Measurements from ENCODE around the gene ITGB3.

The ITGB3 gene

DNA sequence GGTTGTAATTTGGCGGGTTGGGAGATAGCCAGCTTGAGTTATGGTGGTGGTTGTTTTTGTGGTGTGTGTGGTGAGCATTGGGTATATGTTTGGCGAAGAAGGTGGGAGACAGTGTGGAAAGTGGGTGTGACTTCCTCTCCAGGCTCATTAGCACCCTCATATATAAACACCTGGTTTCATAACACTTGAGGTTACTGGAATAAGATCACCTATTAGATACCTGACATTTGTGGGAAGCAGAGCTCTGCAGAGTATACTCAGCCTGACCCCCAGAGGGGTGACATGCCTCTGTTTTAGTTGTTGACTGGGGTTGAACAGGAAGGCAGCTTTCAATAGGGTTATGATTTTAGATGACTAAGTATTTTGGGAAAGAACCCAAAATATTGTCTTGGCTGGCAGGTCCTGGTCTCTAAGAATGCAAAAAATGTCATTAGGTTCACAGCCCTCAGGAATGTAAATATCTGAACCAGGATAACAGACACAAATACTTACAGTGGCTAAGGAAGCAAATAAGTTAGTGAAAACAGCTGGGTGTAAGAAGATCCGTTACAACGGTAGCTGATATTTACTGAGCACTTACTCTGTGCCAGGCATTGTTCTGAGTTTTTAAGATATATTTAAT, 51.8 kb downstream of the ITGB3 start:
- TF ChIP-seq YY1 (IDR thresholded peaks at IDR 0.05; ENCODE audit: insufficient read depth, insufficient read length) (no peak), SUZ12 (IDR thresholded peaks at IDR 0.05; ENCODE audit: extremely low read depth, insufficient read depth, insufficient read length) (no peak), ZNF274 (IDR thresholded peaks at IDR 0.05; ENCODE audit: low read depth, low read length) (no peak)
- no peaks in the 10 kb centered on the region for H3K27me3 ChIP-seq (ENCODE audit: insufficient read depth, insufficient read length)
- no peak overlapping the region for H3K4me3 ChIP-seq (ENCODE audit: insufficient read length, low read depth)
- no peak for DNase-seq (ENCODE audit: low read depth, low spot score)
- H3K4me1 ChIP-seq (ENCODE audit: insufficient read depth, insufficient read length) = no peaks in the 10 kb centered on the region
- H3K9ac ChIP-seq (ENCODE audit: insufficient read length, low read depth) = no peak overlapping the region
- H3K9me3 ChIP-seq (ENCODE audit: insufficient read depth, low read length) = no peaks in the 10 kb centered on the region
- peaks cover 9% of the 10 kb centered on the region for H3K36me3 ChIP-seq (ENCODE audit: insufficient read depth, insufficient read length, low read length)

DNA sequence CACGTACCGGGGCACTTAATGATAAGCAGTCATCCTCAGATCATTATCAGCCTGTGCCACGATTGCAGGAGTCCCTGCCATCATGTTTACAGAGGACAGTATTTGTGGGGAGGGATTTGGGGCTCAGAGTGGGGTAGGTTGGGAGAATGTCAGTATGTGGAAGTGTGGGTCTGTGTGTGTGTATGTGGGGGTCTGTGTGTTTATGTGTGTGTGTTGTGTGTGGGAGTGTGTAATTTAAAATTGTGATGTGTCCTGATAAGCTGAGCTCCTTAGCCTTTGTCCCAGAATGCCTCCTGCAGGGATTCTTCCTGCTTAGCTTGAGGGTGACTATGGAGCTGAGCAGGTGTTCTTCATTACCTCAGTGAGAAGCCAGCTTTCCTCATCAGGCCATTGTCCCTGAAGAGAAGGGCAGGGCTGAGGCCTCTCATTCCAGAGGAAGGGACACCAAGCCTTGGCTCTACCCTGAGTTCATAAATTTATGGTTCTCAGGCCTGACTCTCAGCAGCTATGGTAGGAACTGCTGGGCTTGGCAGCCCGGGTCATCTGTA, 56.6 kb downstream of the ITGB3 start:
- no peak for DNase-seq (ENCODE audit: low read depth, low spot score)
- no peak for TF ChIP-seq YY1 (IDR thresholded peaks at IDR 0.05; ENCODE audit: insufficient read depth, insufficient read length)
- no peak for TF ChIP-seq SUZ12 (IDR thresholded peaks at IDR 0.05; ENCODE audit: extremely low read depth, insufficient read depth, insufficient read length)
- no peak for TF ChIP-seq ZNF274 (IDR thresholded peaks at IDR 0.05; ENCODE audit: low read depth, low read length)
- H3K9ac ChIP-seq (ENCODE audit: insufficient read length, low read depth) = no peak overlapping the region
- no peaks in the 10 kb centered on the region for H3K4me1 ChIP-seq (ENCODE audit: insufficient read depth, insufficient read length)
- H3K4me3 ChIP-seq (ENCODE audit: insufficient read length, low read depth) = no peak overlapping the region
- H3K27me3 ChIP-seq (ENCODE audit: insufficient read depth, insufficient read length) = no peaks in the 10 kb centered on the region
- H3K36me3 ChIP-seq (ENCODE audit: insufficient read depth, insufficient read length, low read length) = no peaks in the 10 kb centered on the region
- H3K9me3 ChIP-seq (ENCODE audit: insufficient read depth, low read length) = no peaks in the 10 kb centered on the region

DNA sequence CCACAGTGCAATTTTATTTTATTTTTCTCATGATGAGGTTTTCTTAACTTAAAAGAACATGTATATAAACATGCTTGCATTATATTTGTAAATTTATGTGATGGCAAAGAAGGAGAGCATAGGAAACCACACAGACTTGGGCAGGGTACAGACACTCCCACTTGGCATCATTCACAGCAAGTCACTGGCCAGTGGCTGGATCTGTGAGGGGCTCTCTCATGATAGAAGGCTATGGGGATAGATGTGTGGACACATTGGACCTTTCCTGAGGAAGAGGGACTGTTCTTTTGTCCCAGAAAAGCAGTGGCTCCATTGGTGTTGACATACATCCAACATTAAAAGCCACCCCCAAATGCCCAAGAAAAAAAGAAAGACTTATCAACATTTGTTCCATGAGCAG, 57.8 kb downstream of the ITGB3 start:
- Histone ChIP-seq H3K36me3 (ENCODE audit: insufficient read depth, insufficient read length, low read length) (no peaks in the 10 kb centered on the region), H3K9ac (ENCODE audit: insufficient read length, low read depth) (no peak overlapping the region), H3K9me3 (ENCODE audit: insufficient read depth, low read length) (no peaks in the 10 kb centered on the region), H3K27me3 (ENCODE audit: insufficient read depth, insufficient read length) (no peaks in the 10 kb centered on the region), H3K4me3 (ENCODE audit: insufficient read length, low read depth) (no peak overlapping the region), H3K4me1 (ENCODE audit: insufficient read depth, insufficient read length) (no peaks in the 10 kb centered on the region)
- DNase-seq (ENCODE audit: low read depth, low spot score) = no peak
- TF ChIP-seq SUZ12 (IDR thresholded peaks at IDR 0.05; ENCODE audit: extremely low read depth, insufficient read depth, insufficient read length) (no peak), YY1 (IDR thresholded peaks at IDR 0.05; ENCODE audit: insufficient read depth, insufficient read length) (no peak), ZNF274 (IDR thresholded peaks at IDR 0.05; ENCODE audit: low read depth, low read length) (no peak)

DNA sequence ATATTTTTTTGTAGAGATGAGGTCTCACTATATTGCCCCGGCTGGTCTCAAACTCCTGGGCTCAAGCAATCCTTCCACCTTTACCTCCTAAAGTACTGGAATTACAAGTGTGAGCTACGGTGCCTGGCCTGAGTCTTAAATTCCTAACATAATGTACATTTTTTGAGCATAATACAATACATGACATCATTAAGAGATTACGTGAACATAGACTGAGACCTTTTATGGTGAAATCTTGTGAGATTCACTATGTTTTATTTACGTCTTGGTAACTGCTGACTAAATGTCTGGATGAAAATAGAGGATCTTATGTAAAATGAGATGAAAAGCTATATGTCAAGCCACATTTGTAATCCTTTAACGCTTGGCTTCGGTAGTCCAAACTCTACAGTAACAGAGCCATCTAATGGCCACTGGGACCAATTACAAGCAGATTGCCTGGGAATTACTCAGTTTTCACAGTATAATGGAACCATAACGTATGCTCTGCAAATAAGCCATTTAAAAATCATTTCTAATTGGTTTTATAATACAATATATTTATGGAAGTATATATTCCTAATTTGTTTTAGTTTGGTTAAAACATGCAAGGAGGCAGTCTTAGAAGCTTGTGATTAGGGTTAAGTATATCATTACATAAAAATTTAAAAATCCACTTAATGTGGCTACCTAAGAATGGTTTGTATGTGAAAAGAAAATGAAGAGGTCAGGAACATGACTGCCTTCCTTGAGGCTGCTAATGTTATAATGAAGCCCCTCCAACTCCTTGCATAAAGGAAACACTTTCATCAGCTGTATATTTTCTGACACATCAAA, 62.0 kb downstream of the ITGB3 start:
- H3K9me3 ChIP-seq (ENCODE audit: insufficient read depth, low read length) = no peaks in the 10 kb centered on the region
- H3K4me1 ChIP-seq (ENCODE audit: insufficient read depth, insufficient read length) = no peaks in the 10 kb centered on the region
- DNase-seq (ENCODE audit: low read depth, low spot score) = no peak
- no peak overlapping the region for H3K4me3 ChIP-seq (ENCODE audit: insufficient read length, low read depth)
- TF ChIP-seq ZNF274 (IDR thresholded peaks at IDR 0.05; ENCODE audit: low read depth, low read length) (no peak), YY1 (IDR thresholded peaks at IDR 0.05; ENCODE audit: insufficient read depth, insufficient read length) (no peak), SUZ12 (IDR thresholded peaks at IDR 0.05; ENCODE audit: extremely low read depth, insufficient read depth, insufficient read length) (no peak)
- no peaks in the 10 kb centered on the region for H3K27me3 ChIP-seq (ENCODE audit: insufficient read depth, insufficient read length)
- H3K36me3 ChIP-seq (ENCODE audit: insufficient read depth, insufficient read length, low read length) = no peaks in the 10 kb centered on the region
- H3K9ac ChIP-seq (ENCODE audit: insufficient read length, low read depth) = no peak overlapping the region

DNA sequence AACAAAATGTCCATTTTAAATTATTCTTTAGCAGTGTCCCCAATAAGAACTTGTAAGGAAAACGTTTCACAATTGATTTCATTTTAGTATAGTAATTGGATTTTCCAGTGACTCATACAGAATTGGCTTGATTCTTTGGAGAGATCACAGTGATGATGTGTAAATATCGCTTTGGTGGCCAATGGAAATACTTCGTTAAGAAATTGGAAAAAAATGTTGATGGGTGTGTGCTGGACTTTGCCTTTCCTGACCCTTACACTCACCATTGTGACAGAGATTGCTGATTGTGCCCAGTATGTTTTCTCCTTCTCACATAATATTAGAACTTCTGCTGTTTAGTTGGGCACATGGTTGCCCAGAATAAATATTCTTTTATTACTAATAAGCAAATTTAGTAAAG, 62.7 kb downstream of the ITGB3 start:
- no peaks in the 10 kb centered on the region for H3K4me1 ChIP-seq (ENCODE audit: insufficient read depth, insufficient read length)
- H3K4me3 ChIP-seq (ENCODE audit: insufficient read length, low read depth) = no peak overlapping the region
- no peak for DNase-seq (ENCODE audit: low read depth, low spot score)
- H3K27me3 ChIP-seq (ENCODE audit: insufficient read depth, insufficient read length) = no peaks in the 10 kb centered on the region
- H3K9me3 ChIP-seq (ENCODE audit: insufficient read depth, low read length) = no peaks in the 10 kb centered on the region; the same call in 1 of the 2 replicates
- no peak for TF ChIP-seq YY1 (IDR thresholded peaks at IDR 0.05; ENCODE audit: insufficient read depth, insufficient read length)
- TF ChIP-seq SUZ12 (IDR thresholded peaks at IDR 0.05; ENCODE audit: extremely low read depth, insufficient read depth, insufficient read length) = no peak
- TF ChIP-seq ZNF274 (IDR thresholded peaks at IDR 0.05; ENCODE audit: low read depth, low read length) = no peak
- no peak overlapping the region for H3K9ac ChIP-seq (ENCODE audit: insufficient read length, low read depth)
- H3K36me3 ChIP-seq (ENCODE audit: insufficient read depth, insufficient read length, low read length) = no peaks in the 10 kb centered on the region

DNA sequence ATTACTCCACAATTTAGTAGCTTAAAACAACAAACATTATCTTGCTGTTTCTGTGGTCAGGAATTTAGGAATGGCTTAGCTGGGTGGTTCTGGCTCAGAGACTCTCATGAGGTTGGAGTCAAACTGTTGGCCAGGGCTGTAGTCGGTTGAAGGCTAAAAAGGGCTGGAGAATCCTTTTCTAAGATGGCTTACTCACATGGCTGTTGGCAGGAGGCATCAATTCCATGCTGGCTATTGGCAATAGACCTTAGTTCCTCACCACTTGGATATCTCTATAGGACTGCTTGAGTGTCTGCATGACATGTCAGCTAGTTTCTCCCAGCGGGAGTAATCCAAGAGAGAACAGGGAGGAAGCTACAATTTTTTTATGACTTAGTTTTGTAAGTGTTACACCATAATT, 63.5 kb downstream of the ITGB3 start:
- H3K9ac ChIP-seq (ENCODE audit: insufficient read length, low read depth) = no peak overlapping the region
- H3K36me3 ChIP-seq (ENCODE audit: insufficient read depth, insufficient read length, low read length) = no peaks in the 10 kb centered on the region
- no peaks in the 10 kb centered on the region for H3K27me3 ChIP-seq (ENCODE audit: insufficient read depth, insufficient read length)
- H3K4me3 ChIP-seq (ENCODE audit: insufficient read length, low read depth) = no peak overlapping the region
- H3K4me1 ChIP-seq (ENCODE audit: insufficient read depth, insufficient read length) = no peaks in the 10 kb centered on the region
- TF ChIP-seq YY1 (IDR thresholded peaks at IDR 0.05; ENCODE audit: insufficient read depth, insufficient read length) (no peak), SUZ12 (IDR thresholded peaks at IDR 0.05; ENCODE audit: extremely low read depth, insufficient read depth, insufficient read length) (no peak), ZNF274 (IDR thresholded peaks at IDR 0.05; ENCODE audit: low read depth, low read length) (no peak)
- H3K9me3 ChIP-seq (ENCODE audit: insufficient read depth, low read length) = no peaks in the 10 kb centered on the region; the same call in 1 of the 2 replicates
- DNase-seq (ENCODE audit: low read depth, low spot score) = no peak

Data from NT2/D1 (cell line).